Breast epithelium (tissue), 3 donors: ENCODE data around the gene ASIC4.

Experiments
- POLR2A ChIP-seq: fragments of 450-650 bp; IDR thresholded peaks from one replicate; pipeline ENCODE4 v1.6.1; 2016; ENCODE audit warnings: antibody characterized with exemption, mild to moderate bottlenecking, moderate library complexity
- POLR2AphosphoS5 ChIP-seq, 3 donors: sonication (generic); formaldehyde crosslinking; IDR thresholded peaks; one replicate each; pipeline ENCODE4 v1.6.1; 2017; ENCODE audit warnings: antibody characterized with exemption in 3 of 3
- TF ChIP-seq, protein P1 (sequence below), 3 donors: fragments of 450-650 bp; IDR thresholded peaks; one replicate each; pipeline ENCODE4 v1.5.1; 2016 to 2017; ENCODE audit warnings: antibody characterized with exemption in 3 of 3, mild to moderate bottlenecking in 3 of 3, moderate library complexity in 3 of 3

DNA sequence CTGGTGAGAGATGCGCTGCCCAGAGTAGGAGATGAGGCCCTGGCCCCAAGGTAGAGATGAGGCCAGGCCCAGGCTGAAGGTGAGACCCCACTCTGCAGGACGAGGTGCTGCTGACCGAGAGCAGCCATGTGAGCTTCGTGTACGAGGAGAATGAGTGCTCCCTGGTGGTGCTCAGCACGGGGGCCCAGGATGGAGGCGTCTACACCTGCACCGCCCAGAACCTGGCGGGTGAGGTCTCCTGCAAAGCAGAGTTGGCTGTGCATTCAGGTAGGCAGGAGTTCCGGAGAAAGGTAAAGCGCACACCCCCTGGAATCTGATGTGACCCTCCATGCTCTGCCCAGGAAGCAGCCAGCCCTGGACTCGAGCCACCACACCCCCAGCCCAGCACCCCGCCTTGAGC is 37.1 kb upstream of the ASIC4 start:
- TF ChIP-seq, protein P1, sequence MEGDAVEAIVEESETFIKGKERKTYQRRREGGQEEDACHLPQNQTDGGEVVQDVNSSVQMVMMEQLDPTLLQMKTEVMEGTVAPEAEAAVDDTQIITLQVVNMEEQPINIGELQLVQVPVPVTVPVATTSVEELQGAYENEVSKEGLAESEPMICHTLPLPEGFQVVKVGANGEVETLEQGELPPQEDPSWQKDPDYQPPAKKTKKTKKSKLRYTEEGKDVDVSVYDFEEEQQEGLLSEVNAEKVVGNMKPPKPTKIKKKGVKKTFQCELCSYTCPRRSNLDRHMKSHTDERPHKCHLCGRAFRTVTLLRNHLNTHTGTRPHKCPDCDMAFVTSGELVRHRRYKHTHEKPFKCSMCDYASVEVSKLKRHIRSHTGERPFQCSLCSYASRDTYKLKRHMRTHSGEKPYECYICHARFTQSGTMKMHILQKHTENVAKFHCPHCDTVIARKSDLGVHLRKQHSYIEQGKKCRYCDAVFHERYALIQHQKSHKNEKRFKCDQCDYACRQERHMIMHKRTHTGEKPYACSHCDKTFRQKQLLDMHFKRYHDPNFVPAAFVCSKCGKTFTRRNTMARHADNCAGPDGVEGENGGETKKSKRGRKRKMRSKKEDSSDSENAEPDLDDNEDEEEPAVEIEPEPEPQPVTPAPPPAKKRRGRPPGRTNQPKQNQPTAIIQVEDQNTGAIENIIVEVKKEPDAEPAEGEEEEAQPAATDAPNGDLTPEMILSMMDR (IDR thresholded peaks at IDR 0.05), result no peak
- TF ChIP-seq POLR2A, result no peak
- no peak for TF ChIP-seq POLR2AphosphoS5 (IDR thresholded peaks at IDR 0.05)
